SK-N-SH (cell line): Measurements from ENCODE around the gene ABCG5.

ENCODE experiments used
- CTCF ChIP-seq: fragments of 200-600 bp; sonication (generic); IDR thresholded peaks from 2 replicates; pipeline ENCODE4 v1.6.1; 2017; ENCODE audit warnings: antibody characterized with exemption, mild to moderate bottlenecking, moderate library complexity
- GABPA ChIP-seq: IDR thresholded peaks from 2 replicates; pipeline ENCODE4 v1.4.0; 2012; ENCODE audit warnings: low read depth, mild to moderate bottlenecking
- JUND ChIP-seq: IDR thresholded peaks from 2 replicates; pipeline ENCODE4 v1.4.0; 2012
- PBX3 ChIP-seq: IDR thresholded peaks from 2 replicates; pipeline ENCODE4; 2012
- POLR2AphosphoS5 ChIP-seq: IDR thresholded peaks from 2 replicates; pipeline ENCODE4 v1.6.1; 2012; ENCODE audit warnings: low read depth, low read length
- RAD21 ChIP-seq: IDR thresholded peaks from 2 replicates; pipeline ENCODE4 v1.6.1; 2012; ENCODE audit warnings: mild to moderate bottlenecking, low read length
- TAF1 ChIP-seq: IDR thresholded peaks from 2 replicates; pipeline ENCODE4 v1.6.1; 2012; ENCODE audit warnings: low read depth, mild to moderate bottlenecking, low read length, moderate library complexity, borderline replicate concordance
- TEAD4 ChIP-seq: IDR thresholded peaks from 2 replicates; pipeline ENCODE4 v1.4.0; 2012; ENCODE audit warnings: mild to moderate bottlenecking, borderline replicate concordance; ENCODE audit not compliant: insufficient read depth

DNA sequence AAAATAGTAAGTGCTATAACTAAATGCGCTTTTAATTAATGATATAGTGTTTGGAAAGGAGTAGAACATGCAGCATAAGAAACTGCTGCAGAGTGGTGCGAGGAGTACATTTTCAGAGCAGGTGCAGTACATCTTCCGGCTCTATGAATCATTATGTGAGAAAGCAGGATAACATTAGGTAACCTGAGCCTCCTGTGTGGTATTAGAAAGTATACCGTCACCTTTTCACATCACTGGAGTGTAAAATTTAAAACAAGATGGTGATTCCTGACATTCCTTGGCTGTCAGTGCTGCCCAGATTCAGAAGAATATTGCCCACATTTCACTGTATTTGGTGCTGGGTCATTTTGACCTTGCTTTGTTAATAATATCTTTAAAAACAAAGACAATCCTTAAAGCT, 72.6 kb downstream of the ABCG5 start:
- TF ChIP-seq CTCF: no peak
- TF ChIP-seq TEAD4: no peak
- TF ChIP-seq GABPA: no peak
- TF ChIP-seq POLR2AphosphoS5: no peak
- TF ChIP-seq JUND: no peak
- no peak for TF ChIP-seq PBX3
- TF ChIP-seq TAF1: no peak
- TF ChIP-seq RAD21: no peak
